Measurements from ENCODE around the gene ATP11A. TPM values are rescaled to one million over a fixed set of nuclear protein-coding genes. Genes with fewer than 3 reads are reported as not detected.
A peak's percentile ranks its signal among the peaks of the same experiment; 100 is the strongest.

Gene ATP11A
- total RNA-seq, 8 experiments from 2014 or later: 6.7 to 36.1 (median 10.2) TPM

- H3K27ac ChIP-seq: no peak overlapping the region
- H3K4me1 ChIP-seq (replicated peaks in 1 of 2): peaks cover 0 to 11% of the 10 kb centered on the region in 2 donors
- no peak overlapping the region for H3K4me3 ChIP-seq
- 75 to 96% (median 85%) methylated on average over 4 to 12 of the region's 18 CpGs; no CpG with 5 or more reads in 5 of the 10 experiments for WGBS, 10 experiments
- ATAC-seq (replicated peaks in 6 of 8): peak in 1 of 8 experiments; percentile 8
- in situ Hi-C loops (cut with MboI; ENCODE audit: low pct_unique_long_range_greater_than_20kb in 2 of 9, low sequenced_read_pairs in 9 of 9, unreplicated experiment in 9 of 9): no loop called here
Observed at GRCh38 chr13:112769615-112770014, 79.8 kb downstream of the ATP11A start.

- 71 to 87% (median 80%) methylated on average over 1 to 24 of the region's 26 CpGs; no CpG with 5 or more reads in 5 of the 10 experiments for WGBS, 10 experiments
- in situ Hi-C loops (cut with MboI; ENCODE audit: low pct_unique_long_range_greater_than_20kb in 2 of 9, low sequenced_read_pairs in 9 of 9, unreplicated experiment in 9 of 9): no loop called here
- ATAC-seq (replicated peaks in 6 of 8): peak in 4 of 8 experiments; percentile 25 to 63 (median 29)
- no peak overlapping the region for H3K4me3 ChIP-seq
- peaks cover 0 to 8% of the 10 kb centered on the region in 2 donors for H3K4me1 ChIP-seq (replicated peaks in 1 of 2)
- no peak overlapping the region for H3K27ac ChIP-seq
Observed at GRCh38 chr13:112770504-112770903, 80.7 kb downstream of the ATP11A start.

- in situ Hi-C loops (cut with MboI; ENCODE audit: low pct_unique_long_range_greater_than_20kb in 2 of 9, low sequenced_read_pairs in 9 of 9, unreplicated experiment in 9 of 9): no loop called here
- ATAC-seq (replicated peaks in 6 of 8): no peak
- no peak overlapping the region for H3K27ac ChIP-seq
- H3K4me1 ChIP-seq (replicated peaks in 1 of 2): peaks cover 8 to 16% of the 10 kb centered on the region in 2 donors
- no peak overlapping the region for H3K4me3 ChIP-seq
- WGBS, 10 experiments: 65 to 100% (median 93%) methylated on average over 2 to 13 of the region's 20 CpGs; no CpG with 5 or more reads in 2 of the 10 experiments
Observed at GRCh38 chr13:112771139-112771876, 81.5 kb downstream of the ATP11A start.

DNA sequence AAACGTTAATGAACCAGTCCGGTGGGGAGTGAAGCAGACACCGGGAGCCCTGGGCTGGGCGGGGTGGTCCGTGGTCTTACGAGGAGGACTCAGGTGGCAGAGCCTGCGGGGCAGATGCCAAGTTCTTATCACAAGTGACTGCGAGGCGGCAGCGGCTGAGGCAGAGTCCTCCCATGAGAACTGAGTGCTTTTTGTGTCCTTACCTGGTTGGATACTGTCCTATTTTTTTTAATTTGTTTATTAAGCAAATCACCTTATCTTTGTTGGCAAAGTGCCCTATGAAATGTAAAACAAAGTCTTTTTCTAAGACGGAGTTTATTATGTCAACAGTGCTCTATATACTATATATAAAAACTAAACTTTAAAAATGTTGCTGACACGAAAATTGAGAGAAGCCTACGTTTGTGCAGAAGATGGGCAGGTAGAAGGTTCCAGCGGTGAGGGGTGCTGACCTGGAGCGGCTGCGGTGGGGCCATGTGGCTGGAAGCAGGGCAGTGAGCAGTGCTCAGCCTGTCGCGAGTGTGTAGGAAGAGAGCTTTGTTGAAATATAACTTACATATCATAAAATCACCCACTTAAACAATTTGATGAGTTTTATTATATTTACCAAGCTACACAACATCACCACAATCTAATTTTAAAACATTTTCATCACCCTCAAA lies 82.2 kb downstream of the ATP11A start:
- in situ Hi-C loops (cut with MboI; ENCODE audit: low pct_unique_long_range_greater_than_20kb in 2 of 9, low sequenced_read_pairs in 9 of 9, unreplicated experiment in 9 of 9): no loop called here
- H3K4me3 ChIP-seq: no peak overlapping the region
- WGBS, 10 experiments: 77 to 100% (median 95%) methylated on average over 1 to 13 of the region's 18 CpGs
- no peak for ATAC-seq (replicated peaks in 6 of 8)
- no peak overlapping the region for H3K27ac ChIP-seq
- peaks cover 12 to 20% of the 10 kb centered on the region in 2 donors for H3K4me1 ChIP-seq (replicated peaks in 1 of 2)

GRCh38 chr13:112772539-112772909 lies 82.7 kb downstream of the ATP11A start:
- ATAC-seq (replicated peaks in 6 of 8): no peak
- Histone ChIP-seq H3K27ac (no peak overlapping the region), H3K4me1 (replicated peaks in 1 of 2) (peaks cover 12 to 20% of the 10 kb centered on the region in 2 donors), H3K4me3 (no peak overlapping the region)
- in situ Hi-C loops (cut with MboI; ENCODE audit: low pct_unique_long_range_greater_than_20kb in 2 of 9, low sequenced_read_pairs in 9 of 9, unreplicated experiment in 9 of 9): no loop called here
- WGBS, 10 experiments: 95 to 100% (median 97%) methylated on average over 2 to 7 of the region's 10 CpGs; no CpG with 5 or more reads in 7 of the 10 experiments

GRCh38 chr13:112772929-112773328 lies 83.1 kb downstream of the ATP11A start:
- no peak for ATAC-seq (replicated peaks in 6 of 8)
- H3K27ac ChIP-seq: no peak overlapping the region
- peaks cover 12 to 20% of the 10 kb centered on the region in 2 donors for H3K4me1 ChIP-seq (replicated peaks in 1 of 2)
- H3K4me3 ChIP-seq: no peak overlapping the region
- WGBS, 10 experiments: 73 to 100% (median 96%) methylated on average over 1 to 5 of the region's 8 CpGs; no CpG with 5 or more reads in 7 of the 10 experiments
- in situ Hi-C loops (cut with MboI; ENCODE audit: low pct_unique_long_range_greater_than_20kb in 2 of 9, low sequenced_read_pairs in 9 of 9, unreplicated experiment in 9 of 9): no loop called here

- ATAC-seq (replicated peaks in 6 of 8): no peak
- Histone ChIP-seq H3K27ac (no peak overlapping the region), H3K4me3 (no peak overlapping the region), H3K4me1 (replicated peaks in 1 of 2) (peaks cover 12 to 20% of the 10 kb centered on the region in 2 donors)
- in situ Hi-C loops (cut with MboI; ENCODE audit: low pct_unique_long_range_greater_than_20kb in 2 of 9, low sequenced_read_pairs in 9 of 9, unreplicated experiment in 9 of 9): no loop called here
- 17 to 100% (median 86%) methylated on average over 1 to 10 of the region's 25 CpGs; no CpG with 5 or more reads in 4 of the 10 experiments for WGBS, 10 experiments
Observed at GRCh38 chr13:112773601-112774447, 84.0 kb downstream of the ATP11A start.

DNA sequence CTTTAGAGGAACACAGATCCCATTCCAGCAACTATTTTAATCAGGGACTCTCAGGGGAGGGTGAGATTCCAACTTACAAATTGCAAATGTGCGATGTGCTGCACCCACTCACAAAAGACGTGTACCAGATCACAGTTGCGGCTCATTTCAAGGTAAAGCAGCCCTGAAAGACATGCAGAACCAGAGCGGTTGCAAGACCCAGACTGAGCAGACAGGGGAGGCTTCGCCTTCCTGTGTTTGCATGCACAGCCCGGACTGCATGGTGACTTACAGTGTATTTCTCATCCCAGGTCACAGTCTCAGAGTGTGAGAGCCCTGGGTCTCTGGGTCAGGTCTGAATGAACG lies 84.6 kb downstream of the ATP11A start:
- no peak for ATAC-seq (replicated peaks in 6 of 8)
- in situ Hi-C loops (cut with MboI; ENCODE audit: low pct_unique_long_range_greater_than_20kb in 2 of 9, low sequenced_read_pairs in 9 of 9, unreplicated experiment in 9 of 9): no loop called here
- 82 to 91% (median 87%) methylated on average over 3 to 4 of the region's 7 CpGs; no CpG with 5 or more reads in 7 of the 10 experiments for WGBS, 10 experiments
- Histone ChIP-seq H3K4me1 (replicated peaks in 1 of 2) (peaks cover 12 to 20% of the 10 kb centered on the region in 2 donors), H3K4me3 (no peak overlapping the region), H3K27ac (no peak overlapping the region)

GRCh38 chr13:112774829-112775565 lies 85.2 kb downstream of the ATP11A start:
- no peak for ATAC-seq (replicated peaks in 6 of 8)
- WGBS, 10 experiments: 67 to 100% (median 89%) methylated on average over 1 to 28 of the region's 36 CpGs; no CpG with 5 or more reads in 1 of the 10 experiments
- peaks cover 12 to 20% of the 10 kb centered on the region in 2 donors for H3K4me1 ChIP-seq (replicated peaks in 1 of 2)
- no peak overlapping the region for H3K4me3 ChIP-seq
- in situ Hi-C loops (cut with MboI; ENCODE audit: low pct_unique_long_range_greater_than_20kb in 2 of 9, low sequenced_read_pairs in 9 of 9, unreplicated experiment in 9 of 9): no loop called here
- H3K27ac ChIP-seq: no peak overlapping the region

GRCh38 chr13:112775791-112776279 lies 86.0 kb downstream of the ATP11A start:
- WGBS, 10 experiments: 70 to 91% methylated on average over 2 to 6 of the region's 25 CpGs; no CpG with 5 or more reads in 8 of the 10 experiments
- ATAC-seq (replicated peaks in 6 of 8): peak in 5 of 8 experiments; percentile 84 to 94 (median 93)

DNA sequence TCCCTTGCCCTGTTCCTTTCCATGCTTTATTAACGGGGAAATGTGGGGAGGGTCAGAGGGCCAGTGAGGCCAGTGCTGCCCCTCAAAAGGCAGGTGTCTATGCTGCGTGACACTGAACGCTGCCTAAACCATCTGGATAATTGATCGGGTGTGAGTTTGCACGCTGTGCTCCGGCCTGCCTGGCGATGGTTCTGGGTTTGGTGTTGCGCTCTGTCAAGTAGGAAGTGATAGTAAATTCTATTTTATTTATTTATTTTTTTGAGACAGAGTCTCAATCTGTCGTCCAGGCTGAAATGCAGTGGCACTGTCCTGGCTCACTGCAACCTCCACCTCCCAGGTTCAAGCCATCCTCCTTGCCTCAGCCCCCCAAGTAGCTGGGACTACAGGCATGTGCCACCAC lies 86.5 kb downstream of the ATP11A start:
- peak in 2 of 8 experiments; percentile 19 to 39 for ATAC-seq (replicated peaks in 6 of 8)
- Histone ChIP-seq H3K4me1 (replicated peaks in 1 of 2) (peaks cover 14 to 17% of the 10 kb centered on the region in 2 donors), H3K4me3 (no peak overlapping the region), H3K27ac (peak overlapping the region in 1 of 2 donors; percentile 4)
- in situ Hi-C loops (cut with MboI; ENCODE audit: low pct_unique_long_range_greater_than_20kb in 2 of 9, low sequenced_read_pairs in 9 of 9, unreplicated experiment in 9 of 9): no loop called here
- 88 to 100% (median 95%) methylated on average over 4 to 6 of the region's 9 CpGs; no CpG with 5 or more reads in 6 of the 10 experiments for WGBS, 10 experiments

More at GRCh38 chr13:112775791-112776279, 86.0 kb downstream of the ATP11A start:
- peak overlapping the region in 1 of 2 donors; percentile 4 for H3K27ac ChIP-seq
- in situ Hi-C loops (cut with MboI; ENCODE audit: low pct_unique_long_range_greater_than_20kb in 2 of 9, low sequenced_read_pairs in 9 of 9, unreplicated experiment in 9 of 9): no loop called here
- H3K4me3 ChIP-seq: no peak overlapping the region
- H3K4me1 ChIP-seq (replicated peaks in 1 of 2): peaks cover 12 to 18% of the 10 kb centered on the region in 2 donors

GRCh38 chr13:112776971-112777370 lies 87.1 kb downstream of the ATP11A start:
- WGBS, 10 experiments: 67 to 100% (median 96%) methylated on average over 1 to 6 of the region's 11 CpGs; no CpG with 5 or more reads in 4 of the 10 experiments
- no peak for ATAC-seq (replicated peaks in 6 of 8)
- Histone ChIP-seq H3K4me1 (replicated peaks in 1 of 2) (peaks cover 20 to 23% of the 10 kb centered on the region in 2 donors), H3K4me3 (no peak overlapping the region), H3K27ac (no peak overlapping the region)
- in situ Hi-C loops (cut with MboI; ENCODE audit: low pct_unique_long_range_greater_than_20kb in 2 of 9, low sequenced_read_pairs in 9 of 9, unreplicated experiment in 9 of 9): no loop called here

Data from motor neuron (in vitro differentiated cells).